Stimulated activated CD4-positive, alpha-beta T cell treated with anti-CD3 and anti-CD28 coated beads, Interleukin-12 subunit alpha, Interleukin-12 subunit beta, amount 100 ng/mL, for 48 hours (primary cell): ENCODE results near the gene PXK.

Experiments
- DNase-seq, 3 donors: peaks; one replicate each; pipeline ENCODE4 v3.0.0-alpha.2; 2020; ENCODE audit warnings: low read depth in 2 of 3, low spot score in 1 of 3

The PXK gene

GRCh38 chr3:58463181-58463941, 130.7 kb downstream of the PXK start:
- DNase-seq: peak; percentile 74 to 77 (median 75)

- no peak for DNase-seq
Measured at GRCh38 chr3:58463942-58464271, 131.2 kb downstream of the PXK start.

GRCh38 chr3:58464866-58465265, 132.2 kb downstream of the PXK start:
- peak in 2 of 3 donors; percentile 15 to 35 for DNase-seq

GRCh38 chr3:58466899-58467563, 134.3 kb downstream of the PXK start:
- DNase-seq: no peak

- DNase-seq: no peak
Measured at GRCh38 chr3:58469096-58469495, 136.4 kb downstream of the PXK start.

GRCh38 chr3:58470363-58471024, 137.8 kb downstream of the PXK start:
- no peak for DNase-seq

- DNase-seq: peak in 2 of 3 donors; percentile 52 to 63
Measured at GRCh38 chr3:58471025-58471887, 138.6 kb downstream of the PXK start.

- no peak for DNase-seq
Measured at GRCh38 chr3:58473275-58473674, 140.6 kb downstream of the PXK start.

GRCh38 chr3:58474348-58474911, 141.7 kb downstream of the PXK start:
- no peak for DNase-seq

- DNase-seq: no peak
Measured at GRCh38 chr3:58474967-58475578, 142.4 kb downstream of the PXK start.
